HUES64 (cell line): Measurements from ENCODE around the gene EPN1.

Source experiments
- H3K27ac ChIP-seq: 2 replicates; pipeline ENCODE4 v1.7.0; 2013; ENCODE audit warnings: low read depth, low read length, inconsistent platforms
- H3K27me3 ChIP-seq: 2 replicates; pipeline ENCODE4 v1.6.1; 2013; ENCODE audit warnings: mild to moderate bottlenecking, low read length; ENCODE audit not compliant: insufficient read depth
- H3K36me3 ChIP-seq: 2 replicates; pipeline ENCODE4 v1.6.1; 2013; ENCODE audit warnings: mild to moderate bottlenecking, low read length; ENCODE audit not compliant: insufficient read depth
- H3K4me1 ChIP-seq: 2 replicates; pipeline ENCODE4 v1.6.1; 2013; ENCODE audit warnings: mild to moderate bottlenecking, low read length, moderate library complexity; ENCODE audit not compliant: insufficient read depth
- H3K4me3 ChIP-seq: 2 replicates; pipeline ENCODE4 v1.5.1; 2013; ENCODE audit warnings: mild to moderate bottlenecking, low read length, moderate library complexity
- H3K9ac ChIP-seq: 2 replicates; pipeline ENCODE4 v1.6.1; 2013; ENCODE audit warnings: mild to moderate bottlenecking, low read depth, low read length
- H3K9me3 ChIP-seq: 2 replicates; pipeline ENCODE4 v1.6.1; 2013; ENCODE audit warnings: low read depth, low read length; ENCODE audit not compliant: insufficient read depth
- WGBS: fragments of 150-250, 120-280 bp; methylation state at CpG from one replicate; pipeline ENCODE4 v1.1.7; 2013; ENCODE audit warnings: missing lambda C conversion rate; 5-methylcytosine and 5-hydroxymethylcytosine counted together

The EPN1 gene

GRCh38 chr19:55681131-55682092 lies 6.4 kb downstream of the EPN1 start:
- Histone ChIP-seq H3K36me3 (peaks cover 73% of the 10 kb centered on the region), H3K4me3 (no peak overlapping the region), H3K9me3 (no peaks in the 10 kb centered on the region), H3K9ac (no peak overlapping the region), H3K27me3 (no peaks in the 10 kb centered on the region), H3K4me1 (no peaks in the 10 kb centered on the region; the same call in 1 of the 2 replicates), H3K27ac (no peak overlapping the region)
- 93% methylated on average over 9 of the region's 9 CpGs for WGBS

DNA sequence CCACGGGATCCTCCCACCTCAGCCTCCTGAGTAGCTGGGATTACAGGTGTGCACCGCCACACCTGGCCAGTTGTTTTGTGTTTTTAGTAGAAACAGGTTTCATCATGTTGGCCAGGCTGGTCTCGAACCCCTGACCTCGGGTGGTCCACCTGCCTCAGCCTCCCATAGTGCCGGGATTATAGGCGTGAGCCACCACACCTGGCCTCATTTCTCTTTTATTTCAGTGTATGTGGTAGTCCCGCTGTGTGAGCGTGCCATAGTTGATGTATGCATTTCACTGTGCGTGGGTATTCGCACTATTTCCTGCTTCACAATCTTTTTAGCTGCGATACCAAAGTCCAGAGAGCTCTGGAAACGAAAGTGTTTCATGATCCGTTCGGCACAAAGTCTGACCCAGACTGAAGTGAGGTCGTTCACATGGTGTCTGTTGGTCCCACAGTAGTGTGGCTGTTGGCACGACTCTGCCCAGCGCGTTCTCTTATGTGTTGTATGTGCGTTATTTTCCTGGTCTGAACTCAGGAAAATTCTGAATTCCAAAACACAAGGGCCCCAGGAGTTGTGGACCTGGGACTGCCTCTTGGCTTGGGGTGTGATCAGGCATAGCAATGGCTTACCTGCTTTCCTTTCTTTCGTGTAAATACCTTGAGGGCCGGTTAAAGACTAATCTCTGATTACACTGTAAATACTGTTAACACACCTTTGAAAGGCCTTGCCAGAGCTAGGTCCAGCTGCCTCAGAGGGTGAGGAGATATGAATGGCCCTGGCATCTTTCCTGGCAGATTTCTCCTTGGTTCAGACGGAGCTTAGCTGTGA lies 8.6 kb downstream of the EPN1 start:
- H3K36me3 ChIP-seq = peaks cover 68% of the 10 kb centered on the region
- H3K4me3 ChIP-seq = no peak overlapping the region
- H3K9me3 ChIP-seq = no peaks in the 10 kb centered on the region

GRCh38 chr19:55684946-55685681 lies 10.1 kb downstream of the EPN1 start:
- Histone ChIP-seq H3K9me3 (no peaks in the 10 kb centered on the region), H3K9ac (no peak overlapping the region), H3K36me3 (peaks cover 68% of the 10 kb centered on the region), H3K4me1 (no peaks in the 10 kb centered on the region), H3K4me3 (no peak overlapping the region), H3K27ac (no peak overlapping the region), H3K27me3 (no peaks in the 10 kb centered on the region)
- WGBS = 96% methylated on average over 60 of the region's 60 CpGs

More for the DNA sequence above, 8.6 kb downstream of the EPN1 start:
- WGBS = 93% methylated on average over 22 of the region's 22 CpGs
- no peak overlapping the region for H3K9ac ChIP-seq
- no peaks in the 10 kb centered on the region for H3K27me3 ChIP-seq
- no peaks in the 10 kb centered on the region for H3K4me1 ChIP-seq
- H3K27ac ChIP-seq = no peak overlapping the region

DNA sequence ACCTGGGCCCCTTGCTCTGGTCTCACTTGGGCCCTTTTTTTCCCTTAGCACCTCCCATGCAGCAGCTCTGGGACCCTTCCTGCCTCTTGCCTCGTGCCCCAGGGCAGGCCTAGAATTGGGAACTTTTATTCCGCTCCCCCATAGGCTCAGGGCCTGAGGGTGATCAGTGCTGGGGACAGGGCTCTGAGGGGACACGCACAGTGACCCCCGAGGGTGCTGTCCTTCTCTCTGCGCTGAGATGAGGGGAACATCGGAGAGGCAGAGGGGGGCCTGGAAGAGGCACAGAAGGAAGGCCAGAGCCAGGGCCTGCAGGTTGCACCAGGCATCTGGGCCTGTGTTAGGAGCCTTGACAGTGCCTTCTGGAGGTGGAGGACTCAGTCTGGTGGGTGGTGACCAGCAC lies 10.8 kb downstream of the EPN1 start:
- Histone ChIP-seq H3K36me3 (peaks cover 73% of the 10 kb centered on the region), H3K9ac (no peak overlapping the region), H3K27ac (no peak overlapping the region), H3K4me1 (no peaks in the 10 kb centered on the region), H3K4me3 (no peak overlapping the region), H3K27me3 (no peaks in the 10 kb centered on the region), H3K9me3 (no peaks in the 10 kb centered on the region)
- 94% methylated on average over 6 of the region's 6 CpGs for WGBS

DNA sequence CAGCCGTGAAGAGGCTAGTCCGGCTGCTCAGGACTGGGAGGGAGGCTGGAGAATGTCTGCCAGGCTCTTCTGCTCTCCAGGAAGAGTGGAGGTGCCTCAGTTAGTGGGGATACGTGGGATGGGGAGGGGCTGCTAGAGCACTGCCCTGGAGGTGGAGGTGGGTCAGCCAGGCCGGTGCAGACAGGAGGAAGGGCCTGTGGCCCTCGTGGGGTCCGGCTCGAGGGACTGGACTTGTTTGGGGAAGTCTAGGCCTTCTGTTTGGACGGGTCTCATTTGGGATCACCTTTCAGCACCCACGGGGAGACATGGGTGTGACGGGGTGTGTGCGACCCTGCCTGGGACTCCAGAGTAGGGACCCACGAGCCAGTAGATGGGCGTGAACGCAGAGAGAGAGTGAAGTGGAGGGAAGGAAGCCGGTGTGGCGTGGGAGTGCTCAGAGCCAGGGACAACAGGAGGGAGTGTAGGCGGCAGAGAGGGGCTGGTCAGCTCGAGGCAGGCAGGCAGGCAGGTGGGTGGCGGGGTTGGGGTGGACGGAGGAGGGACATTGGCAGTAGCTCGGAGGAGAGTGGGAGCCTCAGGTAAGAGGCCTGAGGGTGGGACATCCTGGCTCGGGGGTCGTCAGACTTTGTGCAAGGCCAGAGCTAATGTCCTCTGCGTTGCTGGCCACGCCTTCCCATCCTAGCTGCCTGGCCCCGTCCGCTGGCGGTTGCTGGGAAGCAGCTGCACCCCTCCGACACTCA lies 11.5 kb downstream of the EPN1 start:
- Histone ChIP-seq H3K9me3 (no peaks in the 10 kb centered on the region), H3K27ac (no peak overlapping the region), H3K4me3 (no peak overlapping the region), H3K27me3 (no peaks in the 10 kb centered on the region), H3K36me3 (peaks cover 70% of the 10 kb centered on the region), H3K4me1 (no peaks in the 10 kb centered on the region), H3K9ac (no peak overlapping the region)
- WGBS = 93% methylated on average over 29 of the region's 29 CpGs

DNA sequence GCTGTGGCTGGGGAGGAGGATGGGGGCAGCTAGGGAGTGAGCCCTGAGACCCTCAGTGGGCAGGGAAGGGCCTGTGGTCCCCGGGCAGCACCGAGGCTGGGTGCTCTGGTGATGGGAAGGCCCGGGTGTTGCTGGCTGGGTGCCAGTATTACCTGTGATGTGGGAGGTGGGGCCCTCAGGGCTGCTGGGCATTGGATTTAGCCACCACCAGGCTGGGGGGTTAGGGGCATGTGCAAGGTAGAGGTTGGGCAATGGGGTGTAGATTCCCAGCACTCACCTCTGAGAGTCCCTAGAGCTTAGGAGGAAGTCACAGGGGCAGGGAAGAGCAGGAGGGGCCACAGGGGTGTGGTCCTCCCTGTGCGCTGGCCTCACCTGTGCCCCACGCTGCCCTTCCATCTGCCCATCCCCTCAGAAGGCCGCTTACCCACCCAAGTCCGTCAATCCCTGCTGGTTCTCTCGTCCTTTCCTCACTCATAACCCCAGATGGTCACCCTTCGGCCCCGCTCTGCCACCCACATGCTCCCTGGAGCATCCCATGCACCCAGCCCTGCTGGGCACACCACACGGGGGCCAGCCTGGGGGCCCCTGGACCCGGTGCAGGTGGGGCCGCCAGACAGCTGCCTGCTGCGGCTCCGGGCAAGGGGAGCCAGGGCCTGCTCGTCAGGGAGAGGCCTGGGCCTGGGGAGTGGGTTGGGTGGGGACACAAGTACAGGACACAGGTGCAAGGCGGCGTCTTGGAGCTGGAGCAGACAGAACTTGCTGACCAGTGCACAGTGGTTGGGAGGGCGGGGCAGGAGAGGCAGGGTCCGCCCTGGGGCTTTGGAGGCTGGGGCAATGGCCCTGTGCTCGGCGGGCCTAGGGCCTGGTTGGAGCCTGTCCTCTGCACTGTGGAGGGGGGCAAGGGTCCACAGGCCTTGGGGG lies 12.5 kb downstream of the EPN1 start:
- WGBS = 93% methylated on average over 22 of the region's 22 CpGs
- Histone ChIP-seq H3K36me3 (peaks cover 65% of the 10 kb centered on the region), H3K4me1 (no peaks in the 10 kb centered on the region), H3K4me3 (no peak overlapping the region), H3K9me3 (no peaks in the 10 kb centered on the region), H3K27ac (no peak overlapping the region), H3K27me3 (no peaks in the 10 kb centered on the region), H3K9ac (no peak overlapping the region)

- Histone ChIP-seq H3K27me3 (no peaks in the 10 kb centered on the region), H3K27ac (no peak overlapping the region), H3K9me3 (no peaks in the 10 kb centered on the region), H3K9ac (no peak overlapping the region), H3K4me3 (no peak overlapping the region), H3K36me3 (peaks cover 70% of the 10 kb centered on the region), H3K4me1 (no peaks in the 10 kb centered on the region)
- WGBS = 89% methylated on average over 27 of the region's 27 CpGs
Observed at GRCh38 chr19:55688422-55689218, 13.6 kb downstream of the EPN1 start.

DNA sequence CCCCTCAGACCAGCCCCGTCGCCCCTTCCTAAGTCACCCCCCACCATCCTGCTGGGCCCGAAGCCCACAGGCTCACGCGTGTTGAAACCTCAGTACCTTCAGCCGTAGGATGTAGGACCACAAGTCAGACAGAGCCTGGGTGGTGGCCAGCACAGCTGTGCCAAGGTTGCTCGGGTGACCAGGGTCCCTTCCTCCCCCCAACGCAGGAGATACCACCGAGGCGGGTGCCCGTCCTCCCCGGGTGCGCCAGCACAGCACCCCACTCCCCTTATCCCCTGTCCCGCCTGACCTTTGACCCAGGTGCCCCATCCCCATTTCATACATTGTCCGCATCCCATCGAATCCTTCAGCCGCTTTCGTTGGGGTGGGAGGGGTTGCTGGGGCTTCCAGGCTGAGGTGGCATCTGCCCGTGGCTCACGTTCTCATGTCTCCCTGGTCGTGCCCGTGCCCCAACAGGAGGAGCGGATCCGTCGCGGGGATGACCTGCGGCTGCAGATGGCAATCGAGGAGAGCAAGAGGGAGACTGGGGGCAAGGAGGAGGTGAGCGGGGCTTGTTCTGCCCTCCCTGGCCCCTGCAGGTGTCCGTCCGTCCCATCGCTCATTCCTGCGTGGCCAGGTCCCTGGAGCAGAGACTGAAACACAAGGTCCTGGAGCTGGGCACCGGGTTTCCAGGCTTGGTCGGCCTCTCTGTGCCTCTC lies 14.5 kb downstream of the EPN1 start:
- no peaks in the 10 kb centered on the region for H3K9me3 ChIP-seq
- H3K36me3 ChIP-seq = peaks cover 71% of the 10 kb centered on the region
- no peak overlapping the region for H3K4me3 ChIP-seq
- H3K4me1 ChIP-seq = no peaks in the 10 kb centered on the region
- H3K27me3 ChIP-seq = no peaks in the 10 kb centered on the region
- no peak overlapping the region for H3K9ac ChIP-seq
- no peak overlapping the region for H3K27ac ChIP-seq
- 97% methylated on average over 35 of the region's 35 CpGs for WGBS
